ENCODE measurements around the gene TSPAN12. TPM values are rescaled to one million over a fixed set of nuclear protein-coding genes. Genes with fewer than 3 reads are reported as not detected.

The TSPAN12 gene
- total and polyA plus RNA-seq, 9 donors: 0.50 to 58.0 (median 4.2) TPM

DNA sequence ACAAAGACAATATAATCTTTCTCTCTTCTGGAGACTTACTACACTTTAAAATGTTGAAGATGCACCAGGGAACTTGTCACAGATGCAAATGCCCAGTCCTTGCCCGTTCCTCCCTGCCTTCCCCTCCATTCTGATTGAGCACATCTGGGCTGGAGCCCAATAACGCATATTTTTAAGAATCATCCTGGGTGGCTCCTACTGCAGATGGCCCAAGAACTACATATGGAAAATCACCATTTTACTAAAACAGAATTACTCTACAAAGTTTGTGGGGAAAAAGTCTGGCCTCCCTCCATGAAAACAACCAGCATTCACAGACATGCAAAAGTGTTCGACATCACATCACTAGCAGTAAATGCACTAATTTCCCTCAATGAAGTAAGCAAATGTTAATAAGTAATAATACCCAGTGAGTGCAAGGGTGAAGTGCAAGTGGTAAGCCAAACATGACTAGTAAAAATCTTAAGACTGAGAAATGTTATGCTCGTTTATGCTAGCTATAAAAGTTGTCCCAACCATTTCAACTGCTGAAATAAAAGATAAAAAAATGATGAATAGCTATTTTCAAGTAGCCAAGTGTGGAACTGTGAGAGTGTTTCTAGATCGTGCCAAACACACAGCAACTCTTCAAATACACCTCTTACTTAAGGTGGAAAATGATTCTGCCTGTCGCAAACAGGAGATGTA, 43.5 kb downstream of the TSPAN12 start:
- Histone ChIP-seq H3K27ac (no peak overlapping the region), H3K9me3 (no peaks in the 10 kb centered on the region), H3K27me3 (no peaks in the 10 kb centered on the region), H3K4me3 (no peak overlapping the region), H3K4me1 (ENCODE audit: insufficient read depth) (no peaks in the 10 kb centered on the region), H3K36me3 (no peaks in the 10 kb centered on the region)
- intact Hi-C loops (cut with DNase I): no loop called here
- DNase-seq: no peak
- WGBS, 3 donors: 65 to 66% (median 65%) methylated on average over 6 of the region's 6 CpGs
- TF ChIP-seq POLR2A (IDR thresholded peaks at IDR 0.05) (no peak), EP300 (IDR thresholded peaks at IDR 0.05) (no peak)
- TF ChIP-seq, protein P1, sequence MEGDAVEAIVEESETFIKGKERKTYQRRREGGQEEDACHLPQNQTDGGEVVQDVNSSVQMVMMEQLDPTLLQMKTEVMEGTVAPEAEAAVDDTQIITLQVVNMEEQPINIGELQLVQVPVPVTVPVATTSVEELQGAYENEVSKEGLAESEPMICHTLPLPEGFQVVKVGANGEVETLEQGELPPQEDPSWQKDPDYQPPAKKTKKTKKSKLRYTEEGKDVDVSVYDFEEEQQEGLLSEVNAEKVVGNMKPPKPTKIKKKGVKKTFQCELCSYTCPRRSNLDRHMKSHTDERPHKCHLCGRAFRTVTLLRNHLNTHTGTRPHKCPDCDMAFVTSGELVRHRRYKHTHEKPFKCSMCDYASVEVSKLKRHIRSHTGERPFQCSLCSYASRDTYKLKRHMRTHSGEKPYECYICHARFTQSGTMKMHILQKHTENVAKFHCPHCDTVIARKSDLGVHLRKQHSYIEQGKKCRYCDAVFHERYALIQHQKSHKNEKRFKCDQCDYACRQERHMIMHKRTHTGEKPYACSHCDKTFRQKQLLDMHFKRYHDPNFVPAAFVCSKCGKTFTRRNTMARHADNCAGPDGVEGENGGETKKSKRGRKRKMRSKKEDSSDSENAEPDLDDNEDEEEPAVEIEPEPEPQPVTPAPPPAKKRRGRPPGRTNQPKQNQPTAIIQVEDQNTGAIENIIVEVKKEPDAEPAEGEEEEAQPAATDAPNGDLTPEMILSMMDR (IDR thresholded peaks at IDR 0.05): no peak

DNA sequence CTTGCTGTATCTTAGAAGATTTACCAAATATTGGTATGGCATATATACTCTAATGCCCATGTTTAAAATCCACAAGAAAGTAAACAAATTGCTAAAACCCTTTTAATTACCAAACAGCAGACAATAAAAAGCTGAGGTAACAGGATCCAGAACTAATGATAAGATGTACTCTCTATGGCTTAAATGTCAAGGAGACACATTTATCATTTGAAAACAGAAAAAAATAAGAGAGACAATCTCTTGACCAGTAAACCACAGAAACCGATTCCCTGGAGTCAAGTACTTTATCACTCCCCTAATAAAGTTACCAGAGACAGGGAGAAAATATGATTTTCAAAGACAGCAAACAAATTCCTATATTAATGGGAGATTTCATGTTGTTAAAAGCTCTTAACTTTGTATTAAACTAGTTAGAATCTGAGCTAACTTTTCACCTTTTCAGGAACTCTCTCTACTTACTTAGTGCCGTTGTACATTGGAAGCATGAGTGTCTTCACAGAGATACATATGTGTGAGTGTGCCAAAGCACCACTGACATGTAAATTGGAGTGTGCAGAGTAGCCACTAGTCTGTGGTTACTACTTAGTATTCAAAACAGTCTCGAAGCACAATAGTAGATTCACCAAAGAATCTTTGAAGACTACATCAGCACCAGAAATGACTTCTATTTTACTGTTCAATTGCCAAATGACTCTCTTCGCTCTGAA, 44.2 kb downstream of the TSPAN12 start:
- TF ChIP-seq EP300 (IDR thresholded peaks at IDR 0.05): no peak
- TF ChIP-seq, protein P1 (IDR thresholded peaks at IDR 0.05): no peak
- no peak for TF ChIP-seq POLR2A (IDR thresholded peaks at IDR 0.05)
- DNase-seq: no peak
- WGBS, 3 donors: 52 to 58% (median 52%) methylated on average over 4 of the region's 4 CpGs
- no peaks in the 10 kb centered on the region for H3K4me1 ChIP-seq (ENCODE audit: insufficient read depth)
- intact Hi-C loops (cut with DNase I): no loop called here
- no peaks in the 10 kb centered on the region for H3K27me3 ChIP-seq
- no peaks in the 10 kb centered on the region for H3K36me3 ChIP-seq
- no peaks in the 10 kb centered on the region for H3K9me3 ChIP-seq
- H3K4me3 ChIP-seq: no peak overlapping the region
- H3K27ac ChIP-seq: no peak overlapping the region

DNA sequence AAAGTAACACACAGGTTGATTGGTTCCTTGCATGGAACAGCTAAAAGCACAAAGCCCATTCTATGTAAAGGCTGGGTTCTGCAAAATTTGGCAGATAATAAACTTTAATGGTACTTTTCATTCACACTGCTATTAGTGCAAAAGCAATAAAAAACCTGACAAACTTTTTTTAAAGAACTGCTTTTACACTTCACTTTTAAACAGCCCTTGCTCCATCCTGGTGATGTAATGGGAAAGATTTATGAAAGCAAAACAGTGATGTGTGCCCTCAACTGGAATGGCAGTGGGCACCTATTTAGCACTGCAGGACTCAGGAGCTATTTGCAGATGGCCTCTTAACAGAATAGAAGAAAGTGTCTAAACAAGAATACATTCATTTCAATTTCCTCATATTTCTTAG, 44.9 kb downstream of the TSPAN12 start:
- H3K4me3 ChIP-seq: no peak overlapping the region
- TF ChIP-seq EP300 (IDR thresholded peaks at IDR 0.05) (no peak), POLR2A (IDR thresholded peaks at IDR 0.05) (no peak)
- TF ChIP-seq, protein P1 (IDR thresholded peaks at IDR 0.05): no peak
- no peaks in the 10 kb centered on the region for H3K4me1 ChIP-seq (ENCODE audit: insufficient read depth)
- intact Hi-C loops (cut with DNase I): no loop called here
- H3K27ac ChIP-seq: no peak overlapping the region
- H3K9me3 ChIP-seq: no peaks in the 10 kb centered on the region
- no peaks in the 10 kb centered on the region for H3K27me3 ChIP-seq
- no peak for DNase-seq
- no peaks in the 10 kb centered on the region for H3K36me3 ChIP-seq

DNA sequence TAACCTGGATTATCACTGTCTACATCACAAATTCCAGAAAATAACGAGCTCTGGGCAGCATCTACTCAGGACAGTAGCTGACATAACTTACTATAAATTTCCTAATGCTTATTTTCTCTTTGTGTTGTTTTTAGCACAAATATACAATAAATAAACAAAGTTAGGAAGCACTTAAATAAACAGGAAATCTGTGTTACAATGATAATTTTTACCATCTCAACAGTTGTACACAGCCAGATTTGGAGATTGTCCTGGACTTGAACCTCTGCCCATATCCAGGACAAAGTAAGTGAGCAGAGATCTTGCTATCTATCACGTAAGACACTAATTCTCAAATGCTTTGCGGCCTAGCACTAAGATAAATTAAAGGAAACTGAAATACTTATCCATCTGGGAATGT, 48.7 kb downstream of the TSPAN12 start:
- intact Hi-C loops (cut with DNase I): loop anchor here in 2 of 4 donors (5.0 kb wide), 2 partner anchors 128 to 298 kb away; no protein-coding TSS in a partner anchor
- WGBS, 3 donors: 86 to 91% (median 88%) methylated on average over 3 of the region's 3 CpGs
- Histone ChIP-seq H3K36me3 (no peaks in the 10 kb centered on the region), H3K4me1 (ENCODE audit: insufficient read depth) (no peaks in the 10 kb centered on the region), H3K9me3 (no peaks in the 10 kb centered on the region), H3K27me3 (no peaks in the 10 kb centered on the region), H3K27ac (no peak overlapping the region), H3K4me3 (no peak overlapping the region)
- DNase-seq: no peak
- TF ChIP-seq, protein P1 (IDR thresholded peaks at IDR 0.05): no peak
- TF ChIP-seq POLR2A (IDR thresholded peaks at IDR 0.05) (no peak), EP300 (IDR thresholded peaks at IDR 0.05) (no peak)

Data from ovary (tissue), 9 donors.